Measurements from ENCODE around the gene HEG1.

GRCh38 chr3:124992041-124992440 is 63.8 kb downstream of the HEG1 start:
- TF ChIP-seq MAFK (IDR thresholded peaks at IDR 0.05; ENCODE audit: low read depth, low read length) (no peak), BHLHE40 (IDR thresholded peaks at IDR 0.05; ENCODE audit: low read depth, low read length) (no peak), POLR2A (IDR thresholded peaks at IDR 0.05; ENCODE audit: low read depth, low read length) (no peak), CHD1 (IDR thresholded peaks at IDR 0.05; ENCODE audit: low read depth, low read length) (no peak), CEBPB (IDR thresholded peaks at IDR 0.05; ENCODE audit: low read depth, low read length) (no peak), MAZ (IDR thresholded peaks at IDR 0.05; ENCODE audit: borderline replicate concordance, low read depth, low read length) (no peak), MXI1 (IDR thresholded peaks at IDR 0.05; ENCODE audit: borderline replicate concordance, low read depth, low read length) (no peak), USF2 (IDR thresholded peaks at IDR 0.05; ENCODE audit: low read depth, low read length) (no peak), RAD21 (IDR thresholded peaks at IDR 0.05; ENCODE audit: low read length) (no peak)
- TF ChIP-seq, protein P1, sequence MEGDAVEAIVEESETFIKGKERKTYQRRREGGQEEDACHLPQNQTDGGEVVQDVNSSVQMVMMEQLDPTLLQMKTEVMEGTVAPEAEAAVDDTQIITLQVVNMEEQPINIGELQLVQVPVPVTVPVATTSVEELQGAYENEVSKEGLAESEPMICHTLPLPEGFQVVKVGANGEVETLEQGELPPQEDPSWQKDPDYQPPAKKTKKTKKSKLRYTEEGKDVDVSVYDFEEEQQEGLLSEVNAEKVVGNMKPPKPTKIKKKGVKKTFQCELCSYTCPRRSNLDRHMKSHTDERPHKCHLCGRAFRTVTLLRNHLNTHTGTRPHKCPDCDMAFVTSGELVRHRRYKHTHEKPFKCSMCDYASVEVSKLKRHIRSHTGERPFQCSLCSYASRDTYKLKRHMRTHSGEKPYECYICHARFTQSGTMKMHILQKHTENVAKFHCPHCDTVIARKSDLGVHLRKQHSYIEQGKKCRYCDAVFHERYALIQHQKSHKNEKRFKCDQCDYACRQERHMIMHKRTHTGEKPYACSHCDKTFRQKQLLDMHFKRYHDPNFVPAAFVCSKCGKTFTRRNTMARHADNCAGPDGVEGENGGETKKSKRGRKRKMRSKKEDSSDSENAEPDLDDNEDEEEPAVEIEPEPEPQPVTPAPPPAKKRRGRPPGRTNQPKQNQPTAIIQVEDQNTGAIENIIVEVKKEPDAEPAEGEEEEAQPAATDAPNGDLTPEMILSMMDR (conservative IDR thresholded peaks at IDR 0.05; ENCODE audit: low read depth, low read length), result no peak
